H1 (cell line): ENCODE measurements around the gene RGS9.

Experiments
- HDAC6 ChIP-seq: IDR thresholded peaks from one replicate; pipeline ENCODE4 v1.7.1; 2012; ENCODE audit warnings: low read depth, mild to moderate bottlenecking, inconsistent platforms, low read length, moderate library complexity
- JUN ChIP-seq: IDR thresholded peaks from 2 replicates; pipeline ENCODE4 v1.6.1; 2011; ENCODE audit warnings: low read depth, mild to moderate bottlenecking, improper control_type of control experiment, low read length
- KDM1A ChIP-seq: fragments of 200-600, 300-600 bp; sonication (generic); IDR thresholded peaks from 2 replicates; pipeline ENCODE4 v1.7.1; 2016; ENCODE audit warnings: mild to moderate bottlenecking, low read length, borderline replicate concordance
- KDM4A ChIP-seq: IDR thresholded peaks from one replicate; pipeline ENCODE4 v1.7.1; 2012; ENCODE audit warnings: low read depth, mild to moderate bottlenecking, moderate library complexity, low read length, inconsistent platforms; ENCODE audit not compliant: severe bottlenecking
- PHF8 ChIP-seq: fragments of 200-600 bp; sonication (generic); conservative IDR thresholded peaks from 2 replicates; pipeline ENCODE4 v1.7.1; 2012; ENCODE audit warnings: low read depth, mild to moderate bottlenecking, inconsistent platforms, low read length, moderate library complexity
- POLR2AphosphoS5 ChIP-seq: IDR thresholded peaks from 2 replicates; pipeline ENCODE4 v1.6.1; 2011; ENCODE audit warnings: low read depth, low read length
- RAD21 ChIP-seq, 2 experiments: IDR thresholded peaks in 1 of 2; conservative IDR thresholded peaks in 1 of 2; 2 replicates each; pipeline ENCODE4 v1.6.1; 2011; ENCODE audit warnings: low read depth in 2 of 2, low read length in 2 of 2, improper control_type of control experiment in 1 of 2, inconsistent platforms in 1 of 2, mild to moderate bottlenecking in 1 of 2, moderate library complexity in 1 of 2
- TF ChIP-seq, protein P1 (sequence below), 3 experiments: IDR thresholded peaks; 1 replicate in 2 of 3; 2 replicates in 1 of 3; pipeline versions ENCODE4 v1.5.1 to v1.6.1; 2011; ENCODE audit warnings: low read length in 3 of 3, mild to moderate bottlenecking in 3 of 3, inconsistent platforms in 2 of 3, low read depth in 1 of 3, moderate library complexity in 1 of 3; ENCODE audit not compliant: insufficient read depth in 1 of 3; ENCODE audit errors: control extremely low read depth in 1 of 3

DNA sequence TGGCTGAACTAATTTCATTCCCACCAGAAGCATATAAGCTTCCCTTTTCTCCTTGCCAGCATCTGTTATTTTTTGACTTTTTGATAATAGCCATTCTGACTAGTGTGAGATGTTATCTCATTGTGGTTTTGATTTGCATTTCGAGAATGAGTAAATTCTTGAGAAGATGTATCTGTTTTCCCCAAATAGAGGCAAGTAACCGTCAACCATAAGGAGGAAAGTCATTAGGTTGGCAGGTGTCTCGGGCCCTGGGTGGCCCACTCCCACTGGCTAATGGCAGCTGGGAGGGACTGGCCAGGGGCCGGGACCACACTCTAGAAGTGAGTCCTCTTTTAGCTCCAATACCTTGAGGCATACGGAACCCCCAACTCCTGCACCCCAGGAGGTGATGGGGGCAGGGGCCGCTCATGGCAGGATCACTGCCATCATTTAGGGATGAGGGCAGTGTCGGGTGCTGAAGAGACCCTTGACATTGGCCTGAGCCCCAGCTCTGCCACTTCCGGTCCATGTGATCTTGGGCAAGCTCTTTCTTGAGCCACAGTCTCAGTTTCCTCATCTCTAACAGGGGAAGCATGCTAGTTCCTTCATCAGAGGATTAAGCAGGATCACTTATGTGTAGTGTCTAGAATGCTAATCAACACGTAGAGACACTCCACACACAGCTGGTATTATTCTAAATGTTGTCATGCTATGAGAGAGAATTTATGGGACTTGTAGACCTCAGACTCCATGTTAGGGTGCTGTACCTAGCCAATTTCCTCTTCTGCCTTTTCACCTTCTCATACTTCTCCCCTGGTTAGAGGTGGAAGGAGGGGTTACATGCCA is 44.3 kb downstream of the RGS9 start:
- TF ChIP-seq, protein P1, sequence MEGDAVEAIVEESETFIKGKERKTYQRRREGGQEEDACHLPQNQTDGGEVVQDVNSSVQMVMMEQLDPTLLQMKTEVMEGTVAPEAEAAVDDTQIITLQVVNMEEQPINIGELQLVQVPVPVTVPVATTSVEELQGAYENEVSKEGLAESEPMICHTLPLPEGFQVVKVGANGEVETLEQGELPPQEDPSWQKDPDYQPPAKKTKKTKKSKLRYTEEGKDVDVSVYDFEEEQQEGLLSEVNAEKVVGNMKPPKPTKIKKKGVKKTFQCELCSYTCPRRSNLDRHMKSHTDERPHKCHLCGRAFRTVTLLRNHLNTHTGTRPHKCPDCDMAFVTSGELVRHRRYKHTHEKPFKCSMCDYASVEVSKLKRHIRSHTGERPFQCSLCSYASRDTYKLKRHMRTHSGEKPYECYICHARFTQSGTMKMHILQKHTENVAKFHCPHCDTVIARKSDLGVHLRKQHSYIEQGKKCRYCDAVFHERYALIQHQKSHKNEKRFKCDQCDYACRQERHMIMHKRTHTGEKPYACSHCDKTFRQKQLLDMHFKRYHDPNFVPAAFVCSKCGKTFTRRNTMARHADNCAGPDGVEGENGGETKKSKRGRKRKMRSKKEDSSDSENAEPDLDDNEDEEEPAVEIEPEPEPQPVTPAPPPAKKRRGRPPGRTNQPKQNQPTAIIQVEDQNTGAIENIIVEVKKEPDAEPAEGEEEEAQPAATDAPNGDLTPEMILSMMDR (IDR thresholded peaks at IDR 0.05; ENCODE audit: control extremely low read depth in 1 of 3, insufficient read depth in 1 of 3, low read depth in 1 of 3, low read length in 3 of 3): no peak
- TF ChIP-seq JUN (no peak), KDM1A (no peak), POLR2AphosphoS5 (no peak), KDM4A (no peak), RAD21 (IDR thresholded peaks at IDR 0.05 in 1 of 2, conservative IDR thresholded peaks at IDR 0.05 in 1 of 2; ENCODE audit: low read depth in 2 of 2, low read length in 2 of 2) (no peak), HDAC6 (no peak), PHF8 (no peak)
